Activated CD8-positive, alpha-beta memory T cell treated with anti-CD3 and anti-CD28 coated beads, Interleukin-2, amount 50 U/mL, for 24 hours (primary cell): ENCODE measurements around the gene NACAD.

Source experiments
- DNase-seq: peaks from one replicate; pipeline ENCODE4 v3.0.0-alpha.2; 2020; ENCODE audit errors: extremely low read depth

NACAD gene

GRCh38 chr7:45073786-45074527 is 14.8 kb downstream of the NACAD start:
- DNase-seq, result no peak

- DNase-seq, result no peak
Observed at GRCh38 chr7:45073031-45073785, 15.6 kb downstream of the NACAD start.

GRCh38 chr7:45072131-45073030 is 16.4 kb downstream of the NACAD start:
- no peak for DNase-seq

- DNase-seq, result no peak
Observed at GRCh38 chr7:45071528-45071927, 17.2 kb downstream of the NACAD start.

- no peak for DNase-seq
Observed at GRCh38 chr7:45070254-45070642, 18.5 kb downstream of the NACAD start.

GRCh38 chr7:45069444-45070253 is 19.1 kb downstream of the NACAD start:
- no peak for DNase-seq

GRCh38 chr7:45068236-45069023 is 20.3 kb downstream of the NACAD start:
- DNase-seq, result no peak

GRCh38 chr7:45067582-45067981 is 21.2 kb downstream of the NACAD start:
- no peak for DNase-seq

GRCh38 chr7:45066409-45066808 is 22.4 kb downstream of the NACAD start:
- DNase-seq, result no peak

- no peak for DNase-seq
Observed at GRCh38 chr7:45065031-45065995, 23.5 kb downstream of the NACAD start.

GRCh38 chr7:45064047-45064725 is 24.6 kb downstream of the NACAD start:
- DNase-seq, result no peak

- no peak for DNase-seq
Observed at GRCh38 chr7:45061806-45062425, 26.9 kb downstream of the NACAD start.

- no peak for DNase-seq
Observed at GRCh38 chr7:45061352-45061751, 27.4 kb downstream of the NACAD start.

GRCh38 chr7:45060295-45060694 is 28.5 kb downstream of the NACAD start:
- DNase-seq, result no peak

GRCh38 chr7:45057878-45058277 is 30.9 kb downstream of the NACAD start:
- no peak for DNase-seq

GRCh38 chr7:45055594-45056219 is 33.1 kb downstream of the NACAD start:
- no peak for DNase-seq

GRCh38 chr7:45055016-45055415 is 33.8 kb downstream of the NACAD start:
- DNase-seq, result no peak

- no peak for DNase-seq
Observed at GRCh38 chr7:45054442-45054841, 34.3 kb downstream of the NACAD start.
